Measurements from ENCODE around the gene PCDHGC4.

- TF ChIP-seq POLR2A (IDR thresholded peaks at IDR 0.05), result no peak
- TF ChIP-seq CTCF (IDR thresholded peaks at IDR 0.05 in 4 of 5, conservative IDR thresholded peaks at IDR 0.05 in 1 of 5), result no peak
These were observed at the start of gene PCDHGC4 for GRCh38 chr5:141484641-141485311.
